GM18519 (cell line): ENCODE results near the gene GDF2.

Source experiments
- ATAC-seq: cut with Tn5 transposase; IDR thresholded peaks from one replicate; pipeline ENCODE4 v1.9.1; 2021; ENCODE audit warnings: mild to moderate bottlenecking, moderate library complexity; ENCODE audit not compliant: unreplicated experiment, low FRiP score

GDF2 gene

DNA sequence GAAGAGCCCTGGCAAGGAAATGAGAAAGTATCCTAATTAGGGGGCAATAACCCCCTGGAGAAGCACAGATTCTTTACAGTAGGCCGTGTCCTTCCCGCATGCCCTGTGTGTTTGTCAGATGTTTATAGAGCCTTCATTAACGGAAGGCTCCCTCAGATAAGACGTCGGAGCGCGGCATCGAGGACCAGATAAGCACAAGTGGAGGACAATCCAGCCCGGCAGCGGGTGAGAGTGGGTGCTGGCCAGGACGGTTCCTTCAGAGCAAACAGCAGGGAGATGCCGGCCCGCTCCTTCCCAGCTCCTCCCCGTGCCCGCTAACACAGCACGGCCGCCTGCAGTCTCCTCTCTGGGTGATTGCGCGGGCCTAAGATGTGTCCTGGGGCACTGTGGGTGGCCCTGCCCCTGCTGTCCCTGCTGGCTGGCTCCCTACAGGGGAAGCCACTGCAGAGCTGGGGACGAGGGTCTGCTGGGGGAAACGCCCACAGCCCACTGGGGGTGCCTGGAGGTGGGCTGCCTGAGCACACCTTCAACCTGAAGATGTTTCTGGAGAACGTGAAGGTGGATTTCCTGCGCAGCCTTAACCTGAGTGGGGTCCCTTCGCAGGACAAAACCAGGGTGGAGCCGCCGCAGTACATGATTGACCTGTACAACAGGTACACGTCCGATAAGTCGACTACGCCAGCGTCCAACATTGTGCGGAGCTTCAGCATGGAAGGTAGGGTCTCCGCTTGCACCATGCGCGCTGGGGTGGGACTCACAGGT is at the start of gene GDF2:
Gene GDF2 (plus strand): TSS at position 155 of the 762 bp plus-strand sequence. CDS start 215 bp downstream, at position 370.
- no peak for ATAC-seq

DNA sequence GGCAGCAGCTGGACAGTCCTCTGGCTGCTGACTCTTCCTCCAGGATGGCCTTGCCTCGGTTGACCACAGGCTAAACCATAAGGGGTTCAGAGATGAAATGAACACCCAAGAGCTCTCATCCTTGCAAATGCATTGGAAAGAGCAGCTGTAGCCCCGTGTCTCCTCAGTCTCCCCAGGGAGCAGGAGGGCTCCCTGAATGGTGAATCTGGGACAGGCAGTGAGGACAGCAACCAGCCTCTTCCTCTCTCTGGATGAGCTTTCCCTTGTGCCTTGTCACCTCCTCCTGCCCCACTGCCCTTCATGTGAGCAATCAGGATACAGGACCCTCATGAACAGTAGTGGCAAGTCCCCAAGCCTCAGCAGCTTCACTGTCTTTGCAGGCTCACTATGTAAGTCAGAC is 46.2 kb upstream of the GDF2 start:
- no peak for ATAC-seq

DNA sequence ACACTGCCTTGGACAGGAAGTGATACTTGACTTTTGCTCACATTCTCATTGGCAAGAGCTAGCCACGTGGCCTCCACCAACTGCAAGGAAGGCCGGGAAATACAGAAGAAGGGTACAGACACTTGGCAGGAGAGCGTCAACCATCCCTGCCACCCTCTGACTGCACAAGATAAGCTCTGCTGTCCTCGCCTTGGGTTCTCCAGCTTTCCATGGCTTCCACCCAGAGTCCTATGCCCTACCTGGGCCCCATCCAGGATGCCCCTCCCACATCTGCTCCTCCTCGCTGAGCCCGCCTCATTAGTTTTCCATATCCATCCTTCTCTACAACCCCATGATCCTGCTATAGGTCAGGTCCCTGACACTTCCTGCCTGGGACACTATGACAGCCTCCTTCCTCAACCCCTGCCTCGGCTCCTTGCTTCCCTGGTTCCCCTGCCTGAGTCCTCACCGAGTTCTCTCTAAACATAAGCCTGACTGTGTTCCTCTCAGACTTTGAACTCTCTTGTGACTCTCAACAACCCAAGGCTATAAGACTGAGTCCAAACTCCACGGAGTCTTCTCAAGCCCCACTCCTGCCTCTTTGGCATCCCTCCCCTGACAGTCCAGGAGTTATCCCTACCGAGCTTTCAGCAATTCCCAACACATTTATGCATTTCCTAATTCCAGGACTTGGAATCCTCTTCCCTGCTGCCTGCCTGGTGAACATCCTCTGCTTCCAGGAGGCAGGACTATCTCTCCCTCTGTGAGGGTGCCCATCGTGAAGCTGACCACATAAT is 45.5 kb upstream of the GDF2 start:
- no peak for ATAC-seq

DNA sequence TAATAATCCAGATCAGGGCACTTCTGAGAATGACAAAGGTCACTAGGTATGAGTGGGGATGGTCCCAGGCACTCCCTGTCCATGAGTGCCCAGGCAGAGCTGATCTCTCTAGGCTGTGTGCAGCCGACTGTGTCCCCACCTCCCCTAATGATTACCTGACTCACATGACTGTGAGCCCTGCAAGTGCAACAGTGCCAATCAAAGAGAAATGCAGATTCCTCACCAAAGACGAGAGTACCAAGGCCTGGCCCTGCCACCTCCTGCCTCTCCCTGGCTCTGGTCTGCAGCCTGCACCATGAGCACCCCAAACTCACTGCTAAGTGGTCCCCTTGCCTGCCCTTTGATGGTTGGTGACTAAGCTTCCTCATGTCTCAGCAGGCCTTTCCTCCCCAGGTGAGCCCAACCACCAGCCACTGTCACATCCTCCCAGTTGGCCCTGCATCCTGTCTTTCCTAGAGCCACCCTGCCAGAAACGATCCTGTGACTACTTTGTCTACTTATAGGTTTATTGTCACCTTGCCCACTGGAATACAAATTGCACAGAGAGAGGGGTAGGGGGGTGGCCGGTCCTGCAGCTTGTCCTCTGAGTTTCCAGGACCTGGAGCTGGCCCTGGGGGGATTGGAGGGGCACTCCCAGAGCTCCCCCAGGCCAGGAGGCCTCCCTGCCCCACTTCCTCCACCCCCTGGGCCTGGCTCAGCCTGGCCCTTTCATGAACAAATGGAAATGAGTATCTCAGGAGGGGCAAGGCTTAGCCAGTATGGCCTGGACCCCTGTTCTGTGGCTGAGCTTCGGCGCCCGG is 44.7 kb upstream of the GDF2 start:
- ATAC-seq = no peak

DNA sequence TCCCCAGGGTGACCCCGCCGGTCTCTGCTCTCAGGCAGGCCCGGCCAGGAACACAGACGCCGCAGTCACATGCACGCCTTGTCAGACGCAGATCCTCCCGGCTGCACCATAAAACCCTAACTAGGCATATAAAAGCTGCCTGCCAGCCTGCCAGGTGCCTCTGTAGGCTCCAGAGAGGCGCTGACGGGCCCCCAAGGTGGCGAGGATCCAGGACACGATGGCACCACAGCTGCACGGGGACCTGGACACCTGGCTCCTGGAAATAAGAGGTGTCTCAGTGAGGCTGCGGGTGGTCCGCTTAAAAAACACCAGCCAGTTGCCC is 44.1 kb upstream of the GDF2 start:
- no peak for ATAC-seq

DNA sequence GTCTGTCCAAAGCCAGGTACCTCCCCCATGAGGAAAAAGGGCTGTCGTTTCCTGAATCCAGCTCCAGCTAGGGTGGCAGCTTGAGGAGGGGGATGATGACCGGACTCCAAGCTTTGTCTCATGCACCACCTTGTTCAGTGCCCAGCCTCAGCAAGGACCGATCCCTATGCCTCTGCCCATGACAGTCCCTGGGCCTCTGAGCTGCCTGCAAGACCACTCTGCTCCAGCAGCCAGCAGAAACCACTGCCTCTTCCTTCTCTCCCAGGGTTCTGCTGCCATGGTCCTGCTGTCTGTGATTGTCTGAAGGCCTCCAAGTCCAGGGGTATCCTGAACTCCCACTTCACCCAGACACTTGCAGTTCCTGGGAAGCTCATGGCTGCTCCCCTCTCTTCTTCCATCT is 43.5 kb upstream of the GDF2 start:
- no peak for ATAC-seq

DNA sequence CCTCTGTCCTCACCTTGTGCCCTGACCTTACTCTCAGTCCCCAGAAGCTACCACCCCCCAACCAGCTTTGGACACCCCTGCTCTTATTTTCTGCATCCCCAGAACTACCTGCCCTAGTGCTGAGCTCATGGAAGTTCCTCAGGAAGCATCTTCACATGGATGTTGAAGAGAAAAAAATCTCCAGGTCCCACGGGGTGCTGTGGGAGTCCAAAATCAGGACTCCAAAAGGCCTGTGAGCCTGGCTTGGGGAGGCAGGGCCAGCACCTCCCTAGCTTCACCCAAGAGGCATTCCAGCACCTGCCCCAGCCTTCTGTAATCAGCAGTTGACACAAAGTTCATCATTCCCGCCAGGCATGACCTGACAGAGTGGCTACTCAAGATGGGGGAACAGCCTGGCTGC is 43.0 kb upstream of the GDF2 start:
- no peak for ATAC-seq

DNA sequence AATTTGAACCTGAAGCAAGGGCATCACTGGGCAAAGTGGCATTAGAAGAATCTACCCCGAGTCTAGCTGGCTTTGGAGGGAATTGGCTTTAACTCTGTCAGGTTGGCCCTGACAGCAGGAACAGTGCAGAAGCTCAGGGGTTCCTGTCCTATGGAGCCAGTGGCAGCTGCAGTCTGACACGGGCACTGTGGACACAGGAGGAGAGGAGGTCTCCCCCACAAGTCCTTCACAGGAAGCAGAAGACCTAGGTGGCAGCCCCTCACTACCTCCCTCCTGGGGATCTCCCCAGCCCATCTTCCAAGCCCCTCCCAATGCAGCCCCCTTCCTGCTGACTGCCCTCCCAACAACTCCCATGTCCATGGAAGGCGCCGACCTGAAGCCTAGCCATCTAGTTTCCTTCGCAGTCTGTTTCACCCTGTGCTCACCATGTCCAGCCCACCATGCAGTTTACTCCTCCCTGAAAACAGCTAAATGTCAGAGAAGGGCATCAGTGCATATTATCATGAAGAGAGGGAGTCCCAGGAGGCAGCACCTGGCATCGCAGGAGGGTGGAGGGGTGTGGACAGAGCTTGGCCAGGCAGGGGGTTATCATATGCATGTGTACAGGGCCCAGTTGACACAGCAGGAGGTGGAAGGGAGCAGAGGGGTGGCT is 40.1 kb upstream of the GDF2 start:
- no peak for ATAC-seq

DNA sequence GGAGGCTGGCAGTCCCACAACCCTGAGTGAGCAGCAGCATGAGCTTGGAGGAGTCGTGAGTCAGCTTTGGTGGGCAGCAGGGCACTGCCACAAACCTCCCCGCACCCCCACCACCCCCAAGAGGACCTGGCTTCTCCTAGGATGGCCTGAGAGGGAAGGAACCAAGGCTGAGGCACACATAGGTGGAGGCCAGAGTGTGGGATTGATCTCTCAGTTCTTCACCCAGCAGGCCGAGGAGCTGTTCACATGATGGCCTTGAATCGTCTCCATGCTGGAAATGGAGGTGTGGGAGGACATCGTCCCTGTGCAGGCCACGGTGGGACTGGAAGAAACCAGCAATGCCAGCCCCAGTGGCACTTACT is 39.6 kb upstream of the GDF2 start:
- ATAC-seq = no peak

DNA sequence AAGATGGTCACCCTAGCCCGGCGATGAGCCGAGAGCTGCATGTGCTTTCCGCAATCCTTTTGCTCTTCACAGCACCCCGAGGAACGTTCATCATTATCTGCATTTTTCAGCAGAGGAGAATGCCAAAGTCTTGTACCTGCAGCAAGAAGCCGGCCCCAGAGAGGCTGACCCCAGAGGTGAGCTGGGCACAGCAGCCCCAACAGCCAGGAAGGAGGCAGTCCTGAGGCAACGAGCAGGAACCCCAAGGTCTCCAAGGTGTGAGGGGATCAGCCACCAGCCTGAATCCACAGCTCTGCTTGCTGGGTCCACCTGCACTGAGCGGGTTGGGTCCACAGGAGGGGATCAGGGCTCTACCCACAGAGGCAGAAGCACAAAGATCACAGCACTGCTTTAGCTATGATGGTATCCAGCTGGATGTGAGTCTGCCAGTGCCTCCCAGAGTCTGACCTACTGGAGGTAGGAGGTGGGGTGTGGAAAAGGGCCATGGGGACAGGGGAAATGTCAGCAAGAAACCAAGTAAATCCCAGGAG is 39.1 kb upstream of the GDF2 start:
- ATAC-seq = no peak

DNA sequence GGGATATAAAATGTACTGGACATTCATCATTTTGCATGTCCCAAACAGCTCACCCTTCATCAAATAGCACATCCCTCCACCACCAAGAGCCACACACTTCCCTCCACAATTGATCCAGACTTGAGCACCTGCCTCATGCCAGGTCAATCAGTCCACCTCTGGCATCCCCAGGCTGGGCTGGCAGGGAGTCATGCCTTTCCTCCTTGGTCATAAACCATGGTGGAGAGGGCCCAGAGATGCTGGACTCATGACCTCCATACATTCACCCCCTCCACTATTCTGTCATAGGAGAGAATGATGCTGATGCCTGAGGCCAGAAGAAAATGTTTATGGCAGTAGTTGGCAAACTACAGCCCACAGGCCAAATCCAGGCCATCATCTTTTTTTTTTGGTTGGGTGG is 38.4 kb upstream of the GDF2 start:
- ATAC-seq = no peak

DNA sequence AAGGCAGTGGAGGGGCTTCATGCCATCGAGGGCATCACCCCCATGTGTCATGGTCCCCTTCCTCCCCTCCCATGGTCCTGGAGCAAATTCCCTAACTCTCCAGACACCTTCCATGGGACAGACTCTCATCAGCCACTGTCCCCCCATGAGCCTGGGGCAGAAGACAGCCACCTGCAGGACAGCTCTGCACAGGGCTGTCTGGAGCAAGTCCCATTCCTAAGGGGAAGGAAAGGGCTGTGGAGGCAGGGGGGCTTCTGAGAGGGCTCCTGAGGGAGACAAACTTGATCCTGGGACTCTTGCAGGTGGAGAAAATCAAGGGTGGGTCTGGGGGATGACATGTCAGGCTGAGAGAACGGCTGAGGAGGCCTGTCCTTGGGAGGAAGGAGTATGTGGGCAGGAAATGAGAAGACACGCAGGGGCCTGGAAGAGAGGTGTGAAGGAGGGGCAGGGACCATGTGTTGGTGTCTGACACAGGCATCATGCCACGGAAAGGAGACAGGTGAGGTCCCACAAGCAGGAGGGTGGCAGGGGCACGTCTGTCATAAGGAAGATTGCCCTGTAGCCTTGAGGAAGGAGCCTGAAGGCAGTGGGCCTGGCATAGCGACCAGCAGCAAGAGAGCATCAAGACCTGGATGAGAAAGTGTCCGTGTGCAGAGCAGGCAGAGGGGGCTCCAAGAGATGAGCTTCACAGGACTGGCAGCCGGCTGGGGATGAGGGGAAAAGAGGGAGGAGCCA is 36.7 kb upstream of the GDF2 start:
- no peak for ATAC-seq

DNA sequence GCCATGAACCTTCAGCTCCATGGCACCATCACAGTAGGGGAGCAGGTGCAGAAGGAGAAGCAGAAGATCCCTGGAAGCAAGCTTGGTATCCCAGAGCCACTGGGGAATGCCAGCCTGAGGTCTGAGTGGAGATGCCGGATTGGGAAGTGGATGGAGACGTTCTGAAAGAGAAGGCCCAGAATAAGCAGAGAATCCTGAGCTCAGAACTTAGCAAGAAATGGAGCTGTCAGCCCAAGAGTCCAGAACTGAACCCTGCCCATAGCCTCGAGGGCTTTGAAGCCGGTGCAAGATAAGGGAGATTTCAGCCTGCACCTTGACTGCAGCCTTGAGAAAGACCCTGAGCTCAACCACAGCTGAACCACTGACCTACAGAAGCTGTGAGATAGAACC is 36.1 kb upstream of the GDF2 start:
- no peak for ATAC-seq

DNA sequence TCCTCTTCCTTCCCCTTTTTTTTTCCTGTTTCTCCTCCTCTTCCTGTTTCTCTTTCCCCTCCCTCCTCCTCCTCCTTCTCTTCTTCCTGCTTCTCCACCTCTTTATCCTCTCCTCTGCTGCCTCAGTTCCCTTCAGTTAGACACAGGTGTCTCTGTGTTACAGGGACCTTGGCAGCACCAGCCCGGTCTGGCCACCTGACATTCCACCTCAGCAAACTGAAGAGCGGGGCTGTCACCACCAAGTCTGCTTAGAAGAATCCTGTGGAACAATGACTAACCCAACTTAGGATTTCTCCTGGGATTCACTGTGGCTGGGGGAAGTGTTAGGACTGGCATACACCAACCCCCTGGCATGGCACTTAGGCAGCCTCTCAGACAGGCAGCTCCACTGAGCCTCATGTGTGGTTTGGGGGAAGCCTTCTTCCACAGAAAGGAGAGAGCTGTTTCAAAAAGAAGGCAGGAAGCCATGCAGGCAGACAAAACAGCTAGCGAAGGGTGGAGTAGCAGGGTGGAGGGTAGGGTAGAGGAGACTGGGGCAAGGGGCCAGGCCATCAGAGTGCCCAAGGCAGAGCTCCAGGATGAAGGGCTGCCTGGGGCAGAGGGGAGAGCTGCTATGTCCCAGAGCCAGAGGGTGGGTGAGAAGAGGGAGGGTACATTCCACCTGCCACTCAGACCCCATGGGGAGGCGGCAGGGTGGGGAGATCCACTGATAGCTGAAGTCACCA is 35.5 kb upstream of the GDF2 start:
- ATAC-seq = no peak

DNA sequence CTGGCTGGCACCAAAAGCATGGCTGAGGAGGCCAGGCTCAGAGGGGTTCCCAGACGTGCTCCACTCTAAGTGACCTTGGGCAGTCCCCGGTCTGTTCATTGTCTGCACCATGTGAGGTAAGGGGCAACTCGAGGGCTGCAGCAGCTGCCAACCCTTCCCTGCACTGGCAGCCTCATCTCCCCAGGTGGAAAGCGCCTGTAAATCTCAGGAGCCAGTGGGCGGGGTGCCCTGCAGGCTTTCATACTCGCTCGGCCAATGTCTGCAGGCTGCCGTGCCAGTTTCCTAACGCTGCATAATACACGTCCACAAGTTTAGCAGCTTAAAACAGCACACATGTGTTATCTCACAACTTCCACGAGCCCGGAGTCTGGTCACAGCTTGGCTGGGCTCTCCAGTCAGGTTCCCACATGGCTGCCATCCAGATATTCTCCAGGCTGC is 34.9 kb upstream of the GDF2 start:
- ATAC-seq = no peak

DNA sequence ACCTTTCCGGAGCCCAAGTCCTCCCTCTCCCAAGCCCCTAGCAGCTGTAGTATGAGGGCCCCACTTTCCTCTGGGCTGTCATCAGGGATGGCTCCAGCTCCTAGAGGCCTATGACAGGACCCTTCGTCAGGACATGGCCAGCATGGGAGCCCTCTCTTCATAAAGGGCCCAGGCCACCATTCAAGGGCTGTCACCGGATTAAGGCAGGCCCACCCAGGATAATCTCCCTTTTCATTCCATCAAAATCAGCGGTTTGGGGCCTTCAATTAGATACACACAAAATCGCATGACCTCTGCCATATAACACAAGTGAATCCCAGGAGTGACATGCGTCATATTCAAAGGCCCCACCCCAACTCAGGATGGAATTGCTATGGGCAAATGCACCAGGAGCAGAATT is 34.4 kb upstream of the GDF2 start:
- no peak for ATAC-seq

DNA sequence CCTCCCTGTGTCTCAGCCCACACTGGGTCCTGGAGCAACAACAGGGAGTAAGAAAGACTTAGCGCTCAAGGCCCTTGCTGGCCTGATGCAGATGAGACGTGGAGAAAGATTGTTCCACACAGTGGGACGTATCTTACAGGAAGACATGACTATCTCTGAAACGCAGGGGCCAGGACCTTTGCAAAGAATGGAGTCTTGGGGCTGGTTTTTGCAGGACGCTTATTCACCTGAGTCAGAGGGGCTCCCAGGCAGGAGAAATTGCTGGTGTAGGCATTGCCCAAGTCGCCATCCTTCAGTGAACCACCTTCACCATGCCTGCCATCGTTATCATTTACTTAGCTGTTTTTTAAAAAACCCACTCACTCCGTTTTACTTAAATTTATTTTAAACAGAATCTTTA is 34.0 kb upstream of the GDF2 start:
- ATAC-seq = no peak

DNA sequence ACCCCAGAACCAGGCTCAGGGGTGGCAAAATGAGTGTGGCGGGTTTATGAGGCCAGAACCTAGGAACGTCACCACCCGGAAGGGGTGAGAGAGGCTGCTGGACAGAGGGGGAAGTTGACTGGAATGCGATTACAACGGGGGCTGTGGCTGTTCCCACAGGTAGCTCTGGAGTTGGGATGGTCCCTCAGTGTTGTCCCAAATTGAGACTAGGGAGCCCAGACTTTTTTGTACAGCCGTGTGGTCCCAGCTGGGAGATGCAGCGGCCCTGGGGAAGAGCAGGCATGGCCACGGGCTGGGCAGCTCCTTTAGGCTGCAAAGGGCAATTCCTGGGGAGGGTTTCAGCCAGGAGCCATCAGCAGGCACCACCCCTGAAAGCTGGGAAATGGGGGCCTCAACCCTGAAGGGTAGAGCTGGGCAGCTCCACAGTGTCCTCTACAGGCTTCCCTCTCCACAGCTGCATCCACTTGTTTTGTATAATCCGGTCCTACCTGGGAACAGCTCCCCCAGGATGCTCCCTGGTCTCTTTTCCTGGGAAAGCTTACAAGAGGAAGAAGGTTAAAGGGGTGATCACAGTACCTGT is 33.2 kb upstream of the GDF2 start:
- ATAC-seq = no peak

DNA sequence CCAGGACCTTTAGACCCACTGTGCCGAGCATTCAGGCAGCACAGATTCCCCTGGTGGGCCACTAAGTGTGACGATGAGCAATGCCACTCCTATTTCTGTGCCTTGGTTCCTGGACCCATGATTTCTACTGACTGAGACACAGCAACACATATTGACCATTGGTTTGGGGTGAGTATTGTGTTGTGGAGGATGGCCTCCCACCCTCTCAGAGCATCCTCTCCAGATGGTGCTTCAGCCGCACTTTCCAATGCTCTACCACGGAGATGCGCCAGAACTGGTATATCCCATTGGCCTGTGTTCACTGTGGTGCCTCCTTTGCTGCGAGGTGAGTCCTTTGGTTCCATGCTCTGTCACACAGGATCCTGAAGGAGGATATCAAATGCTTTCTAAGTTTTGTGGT is 32.3 kb upstream of the GDF2 start:
- no peak for ATAC-seq
